ENCODE data around the gene TFDP2.

TFDP2 gene

GRCh38 chr3:142031575-142031974 is 117.8 kb downstream of the TFDP2 start:
- TF ChIP-seq CTCF (IDR thresholded peaks at IDR 0.05; ENCODE audit: insufficient read depth, low read length) (no peak), GABPA (IDR thresholded peaks at IDR 0.05; ENCODE audit: low read depth) (no peak), SPI1 (IDR thresholded peaks at IDR 0.05; ENCODE audit: borderline replicate concordance, low read depth) (no peak), REST (IDR thresholded peaks at IDR 0.05; ENCODE audit: insufficient replicate concordance, low read depth) (no peak), POLR2AphosphoS5 (IDR thresholded peaks at IDR 0.05; ENCODE audit: low read depth) (no peak)
- Histone ChIP-seq H3K27me3 (ENCODE audit: insufficient read depth, poor library complexity, severe bottlenecking) (no peaks in the 10 kb centered on the region), H3K27ac (replicated peaks) (peak overlapping the region; percentile 12), H3K4me3 (replicated peaks; ENCODE audit: insufficient read depth, low read length) (no peak overlapping the region)
- no peak for DNase-seq (ENCODE audit: low read depth in 1 of 2, low spot score in 1 of 2)

- H3K27me3 ChIP-seq (ENCODE audit: insufficient read depth, poor library complexity, severe bottlenecking): no peaks in the 10 kb centered on the region
- no peak for DNase-seq (ENCODE audit: low read depth in 1 of 2, low spot score in 1 of 2)
- peak overlapping the region; percentile 3; the same call in 1 of the 2 replicates for H3K27ac ChIP-seq (replicated peaks)
- TF ChIP-seq CTCF (IDR thresholded peaks at IDR 0.05; ENCODE audit: insufficient read depth, low read length): no peak
- no peak for TF ChIP-seq GABPA (IDR thresholded peaks at IDR 0.05; ENCODE audit: low read depth)
- TF ChIP-seq POLR2AphosphoS5 (IDR thresholded peaks at IDR 0.05; ENCODE audit: low read depth): no peak
- TF ChIP-seq REST (IDR thresholded peaks at IDR 0.05; ENCODE audit: insufficient replicate concordance, low read depth): no peak
- TF ChIP-seq SPI1 (IDR thresholded peaks at IDR 0.05; ENCODE audit: borderline replicate concordance, low read depth): no peak
- H3K4me3 ChIP-seq (replicated peaks; ENCODE audit: insufficient read depth, low read length): no peak overlapping the region
Measured at GRCh38 chr3:142029791-142030190, 119.6 kb downstream of the TFDP2 start.

- DNase-seq (ENCODE audit: low read depth in 1 of 2, low spot score in 1 of 2): peak in 1 of 2 experiments; percentile 8
- Histone ChIP-seq H3K27me3 (ENCODE audit: insufficient read depth, poor library complexity, severe bottlenecking) (no peaks in the 10 kb centered on the region), H3K4me3 (replicated peaks; ENCODE audit: insufficient read depth, low read length) (no peak overlapping the region), H3K27ac (replicated peaks) (peak overlapping the region; percentile 77)
- no peak for TF ChIP-seq REST (IDR thresholded peaks at IDR 0.05; ENCODE audit: insufficient replicate concordance, low read depth)
- no peak for TF ChIP-seq POLR2AphosphoS5 (IDR thresholded peaks at IDR 0.05; ENCODE audit: low read depth)
- TF ChIP-seq GABPA (IDR thresholded peaks at IDR 0.05; ENCODE audit: low read depth): no peak
- TF ChIP-seq CTCF (IDR thresholded peaks at IDR 0.05; ENCODE audit: insufficient read depth, low read length): no peak
Measured at GRCh38 chr3:142029052-142029642, 120.2 kb downstream of the TFDP2 start.
